HEK293T (cell line): Measurements from ENCODE around the gene PRDM11.

Experiments
- BHLHE40 ChIP-seq: fragments of 450-650 bp; IDR thresholded peaks from 2 replicates; pipeline ENCODE4 v1.6.1; 2016; ENCODE audit warnings: mild to moderate bottlenecking, moderate library complexity, borderline replicate concordance
- FOXK2 ChIP-seq: fragments of 450-650 bp; IDR thresholded peaks from 2 replicates; pipeline ENCODE4 v1.6.1; 2016; ENCODE audit warnings: mild to moderate bottlenecking
- FOXM1 ChIP-seq: fragments of 450-650 bp; IDR thresholded peaks from 2 replicates; pipeline ENCODE4 v1.6.1; 2017; ENCODE audit warnings: mild to moderate bottlenecking, borderline replicate concordance
- SUZ12 ChIP-seq: fragments of 450-650 bp; IDR thresholded peaks from 2 replicates; pipeline ENCODE4 v1.6.1; 2016; ENCODE audit warnings: mild to moderate bottlenecking

- TF ChIP-seq SUZ12: no peak
- TF ChIP-seq BHLHE40: no peak
- no peak for TF ChIP-seq FOXK2
- TF ChIP-seq FOXM1: no peak
These were observed 40.0 kb upstream of the PRDM11 start for GRCh38 chr11:45106440-45106839.
